ENCODE results near the gene R3HCC1L.

The R3HCC1L gene

DNA sequence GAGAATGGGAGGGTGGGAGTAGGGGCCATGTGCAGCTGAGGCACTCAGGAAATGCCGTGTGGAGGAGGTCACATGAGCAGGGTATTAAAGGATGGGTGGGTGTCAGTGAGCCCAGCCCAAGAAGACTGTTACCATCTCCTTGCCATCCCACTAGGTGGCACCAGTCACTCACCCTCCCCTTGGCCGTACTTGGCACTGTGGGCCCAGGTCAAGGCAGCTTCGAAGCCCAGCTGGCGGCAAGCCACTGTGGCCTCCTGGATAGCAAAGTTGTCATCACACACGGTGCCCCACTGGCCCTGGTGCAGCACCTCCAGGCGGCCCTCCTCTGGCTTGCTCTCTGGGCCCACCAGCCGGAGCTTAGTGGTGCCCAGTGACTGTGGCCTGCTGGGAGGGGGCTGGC lies 128.1 kb downstream of the R3HCC1L start:
- no peak for DNase-seq

DNA sequence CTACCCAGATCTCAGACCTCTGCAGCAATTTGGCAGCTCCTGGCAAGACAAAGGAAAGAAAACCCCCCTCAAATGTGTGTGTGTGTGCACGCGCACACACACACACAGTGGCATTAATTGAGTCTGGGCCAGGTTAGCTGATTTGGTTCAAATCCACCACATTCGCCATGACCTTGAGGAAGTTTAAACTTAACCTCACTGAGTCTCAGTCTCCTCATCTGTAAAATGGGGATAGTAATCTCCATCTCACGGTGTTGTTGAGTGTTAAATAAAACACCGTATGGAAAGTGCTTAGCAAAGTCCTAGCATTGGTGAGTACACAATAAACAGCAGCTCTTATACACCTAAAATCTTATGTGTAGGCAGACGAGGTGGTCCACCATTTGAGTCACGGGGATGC lies 128.6 kb downstream of the R3HCC1L start:
- no peak for DNase-seq

DNA sequence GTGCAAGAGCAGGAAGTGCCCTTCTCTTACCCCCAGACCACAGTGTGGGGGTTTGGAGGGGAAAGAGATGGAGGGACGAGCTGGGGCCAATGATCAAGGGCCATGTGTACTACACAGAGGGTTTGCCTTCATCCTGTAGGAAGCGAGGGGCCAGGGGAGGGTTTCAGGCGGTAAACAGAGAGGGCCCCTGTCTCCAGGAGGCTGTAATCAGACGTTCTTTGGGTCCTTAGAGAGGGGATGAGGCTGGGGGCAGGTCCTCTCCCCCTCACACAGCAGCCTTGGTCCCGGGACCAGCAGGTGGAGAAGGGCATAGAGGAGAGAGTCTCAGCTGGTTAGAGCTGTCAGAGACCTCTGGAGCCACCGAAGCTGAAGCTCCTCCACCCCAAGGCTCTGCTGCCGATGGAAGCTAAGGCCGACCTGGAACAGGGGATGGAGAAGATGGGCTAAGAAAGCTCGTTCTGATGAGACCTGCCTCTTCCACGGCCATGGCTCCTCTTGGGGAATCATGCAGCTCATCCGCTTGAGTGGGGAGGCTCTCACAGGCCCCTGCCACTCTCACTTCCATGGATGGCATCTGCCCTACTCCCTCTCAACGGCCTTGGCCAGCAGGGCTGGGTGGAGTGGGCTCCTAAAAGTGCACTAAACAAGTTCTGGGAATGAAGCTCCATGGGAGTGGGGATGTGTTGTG lies 130.1 kb downstream of the R3HCC1L start:
- no peak for DNase-seq

DNA sequence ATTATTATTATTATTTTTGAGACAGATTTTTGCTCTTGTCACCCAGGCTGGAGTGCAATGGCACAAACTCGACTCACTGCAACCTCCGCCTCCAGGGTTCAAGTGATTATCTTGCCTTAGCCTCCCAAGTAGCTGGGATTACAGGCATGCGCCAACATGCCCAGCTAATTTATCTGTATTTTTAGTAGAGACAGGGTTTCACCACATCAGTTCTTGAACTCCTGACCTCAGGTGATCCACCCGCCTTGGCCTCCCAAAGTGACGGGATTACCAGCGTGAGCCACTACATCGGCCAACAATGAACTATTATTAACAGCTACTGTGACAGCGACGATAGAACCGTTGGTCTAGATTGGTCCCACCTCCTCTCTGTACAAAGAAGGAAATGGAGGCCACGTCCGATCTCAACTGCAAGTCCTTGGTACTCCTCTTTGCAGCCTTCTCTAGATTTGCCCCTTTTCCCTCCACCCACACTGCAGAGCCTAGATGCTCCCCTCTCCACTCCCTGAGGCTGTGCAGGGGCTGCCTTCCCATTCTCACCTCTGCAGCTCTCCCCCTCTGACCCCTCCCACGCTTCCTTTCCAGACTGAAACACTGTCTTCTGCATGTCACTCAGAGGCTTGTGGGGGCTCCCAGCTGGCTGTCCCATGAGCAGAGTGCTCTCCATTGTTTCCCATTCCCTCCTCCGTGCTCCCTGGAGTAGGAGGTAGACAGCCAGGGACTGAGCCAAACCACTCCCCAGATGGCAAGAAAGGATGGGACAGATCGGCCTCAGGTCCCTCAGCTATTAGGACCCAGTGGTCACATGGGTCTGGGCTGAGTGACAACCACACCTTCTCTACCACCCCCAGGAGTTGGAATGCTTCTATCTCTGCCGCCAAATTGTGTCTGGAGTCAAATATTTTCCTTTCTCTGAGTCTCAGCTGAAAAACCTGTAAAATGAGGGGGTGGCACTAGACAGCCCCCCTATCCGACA lies 131.2 kb downstream of the R3HCC1L start:
- no peak for DNase-seq

DNA sequence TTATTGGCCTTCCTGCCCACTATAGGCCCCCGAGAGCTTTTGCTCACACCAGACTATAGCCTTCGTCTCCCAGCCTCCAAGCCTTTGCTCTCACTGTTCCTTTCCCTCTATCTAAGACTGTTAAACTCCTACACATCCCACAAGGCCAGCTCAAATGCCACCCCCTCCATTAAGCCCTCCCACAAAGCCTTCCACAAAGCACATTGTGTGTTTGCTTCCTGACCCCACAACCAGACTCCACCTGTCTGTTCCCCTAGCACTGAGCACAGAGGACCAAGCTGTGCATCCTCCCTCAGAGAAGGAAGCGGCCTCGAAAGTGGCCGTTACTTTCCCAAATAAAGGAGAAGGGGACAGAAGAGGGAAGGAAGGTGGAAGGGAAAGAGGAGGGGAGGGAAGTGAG lies 132.2 kb downstream of the R3HCC1L start:
- no peak for DNase-seq

DNA sequence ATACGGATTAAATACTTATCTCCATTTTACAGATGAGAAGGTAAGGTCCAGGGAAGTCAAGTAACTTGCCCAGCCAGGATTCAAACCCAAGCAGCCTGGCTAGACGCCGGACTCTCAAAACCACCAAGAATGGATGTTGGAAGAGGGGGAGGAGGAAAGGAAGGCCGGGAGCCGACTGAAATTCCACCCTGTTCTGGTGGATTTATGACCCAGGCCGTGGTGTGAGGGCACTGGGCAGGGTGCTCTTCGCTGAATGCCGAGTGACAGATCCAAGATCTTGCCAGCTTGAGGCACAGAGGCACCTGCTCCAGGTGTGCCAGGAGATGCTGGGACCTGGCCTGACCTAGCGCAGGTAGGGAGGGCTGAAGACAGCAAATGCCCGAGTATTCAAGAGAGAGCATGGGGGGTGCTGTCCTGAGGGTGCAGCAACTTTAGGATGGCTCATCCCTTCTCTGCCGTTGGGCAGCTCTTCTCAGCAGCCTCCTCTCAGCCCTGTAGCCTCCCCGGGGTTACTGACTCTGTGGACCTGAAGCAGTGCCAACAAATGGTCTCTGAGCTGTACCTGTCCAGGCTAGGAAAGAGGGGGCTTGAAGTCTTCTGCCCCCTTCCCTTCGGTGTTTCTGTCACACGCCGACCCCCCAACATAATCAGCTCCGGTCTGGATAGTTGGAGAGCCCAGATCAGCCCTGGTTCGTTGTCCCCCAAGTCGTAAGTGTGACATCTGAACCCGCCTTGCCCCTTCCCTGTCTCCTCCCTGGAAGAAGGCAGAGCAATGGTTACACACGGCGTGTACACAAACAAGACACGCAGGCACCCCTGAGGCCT lies 132.8 kb downstream of the R3HCC1L start:
- no peak for DNase-seq

DNA sequence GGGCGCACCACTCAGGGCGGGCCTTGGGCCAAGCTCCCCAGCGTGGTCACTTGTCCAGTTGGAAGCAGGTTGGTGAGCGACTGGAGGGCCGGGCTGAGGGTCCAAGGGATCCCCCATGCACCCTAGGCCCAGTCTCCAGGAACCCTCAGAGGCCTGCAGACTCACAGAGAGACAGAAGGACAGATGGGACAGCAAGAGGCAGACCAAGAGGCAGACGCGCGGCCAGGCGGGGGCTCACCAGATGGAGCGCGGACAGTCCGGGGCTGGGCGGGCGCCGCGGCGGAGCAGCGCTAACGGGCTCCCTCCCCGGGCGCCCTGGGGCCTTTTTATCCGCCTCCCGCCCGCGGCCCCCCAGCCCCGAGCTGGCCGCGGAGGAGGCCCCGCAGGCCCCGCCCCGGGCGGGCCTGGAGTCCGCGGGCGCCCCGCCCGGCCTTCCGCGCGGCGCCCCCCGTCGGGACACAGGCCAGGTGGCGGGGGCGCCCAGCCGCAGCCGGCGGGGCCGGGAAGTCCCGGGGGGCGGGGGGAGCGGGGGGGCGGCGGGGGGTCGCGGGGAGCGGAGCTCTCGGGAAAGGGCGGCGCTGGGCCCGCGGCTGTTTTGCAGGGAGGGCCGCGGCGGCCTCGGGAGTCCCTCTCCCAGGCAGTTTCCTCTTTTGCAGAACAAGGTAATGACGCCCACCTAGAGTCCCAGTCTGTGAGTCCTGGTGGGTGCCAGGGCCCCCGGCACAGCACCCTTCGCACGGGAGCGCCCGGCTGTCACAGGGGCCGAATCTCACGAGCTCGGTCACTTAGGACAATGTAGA lies 133.6 kb downstream of the R3HCC1L start, which contains the start of gene LOXL4:
Gene LOXL4, minus strand, starts transcription at position 301 of the 800 bp plus-strand sequence. CDS start 5,175 bp downstream, outside the sequence.
- DNase-seq, result no peak

DNA sequence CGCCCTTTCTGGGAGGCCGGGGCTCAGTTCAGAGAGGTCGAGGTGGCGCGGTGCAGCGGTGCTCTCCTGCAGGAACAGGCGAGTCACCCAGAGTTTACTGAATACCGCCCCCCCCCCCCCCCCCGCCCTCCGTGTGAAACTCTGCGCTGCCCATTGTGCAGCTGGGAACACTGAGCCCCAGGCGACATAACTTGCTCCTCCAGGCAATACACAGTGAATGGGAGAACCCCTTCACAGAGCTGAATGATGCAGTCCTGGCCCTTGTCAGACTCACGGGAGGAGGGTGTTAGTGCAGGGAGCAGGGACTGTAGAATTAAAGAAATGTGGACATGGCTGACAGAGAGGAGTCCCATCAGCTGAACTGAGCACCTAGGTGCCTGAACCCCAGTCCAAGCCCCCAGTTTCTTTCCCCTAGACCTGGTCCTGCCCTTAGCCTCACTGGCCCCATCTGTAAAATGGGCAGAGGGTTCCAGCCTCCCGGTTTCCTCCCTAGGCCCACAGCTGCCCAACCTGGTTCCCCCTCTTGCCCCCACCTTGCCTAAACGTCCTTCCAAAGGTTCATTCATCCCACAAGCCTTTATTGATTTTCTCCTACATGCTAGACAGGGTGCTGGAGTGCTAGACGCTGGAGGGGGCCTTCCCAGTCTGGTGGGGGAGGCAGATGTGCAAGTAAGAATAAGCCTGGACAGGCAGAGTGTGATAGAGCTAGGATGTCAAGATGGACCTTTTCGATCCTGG lies 134.4 kb downstream of the R3HCC1L start:
- DNase-seq, result no peak

DNA sequence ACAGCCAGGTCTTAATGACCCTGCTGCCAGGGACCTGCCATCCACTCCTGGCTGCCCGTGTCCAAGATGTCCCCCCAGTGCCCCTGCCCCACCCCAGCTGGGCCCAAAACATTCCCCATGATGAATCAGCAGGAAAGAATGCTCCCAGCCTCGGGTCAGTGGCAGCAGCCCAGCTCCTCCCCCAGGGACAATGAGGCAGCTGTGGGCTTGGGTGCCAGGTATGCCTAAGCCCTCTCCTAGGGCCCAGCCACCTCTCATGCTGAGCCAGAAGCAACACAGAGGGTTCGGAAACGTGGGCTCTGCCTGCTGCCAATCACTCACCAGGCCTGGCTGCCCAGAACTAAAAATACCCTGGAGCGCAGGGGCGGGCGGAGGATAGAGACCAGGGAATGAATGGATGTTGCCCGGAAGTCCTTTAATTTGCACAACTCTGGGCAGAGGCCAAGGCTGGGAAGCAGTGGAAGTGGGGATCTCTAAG lies 135.0 kb downstream of the R3HCC1L start:
- DNase-seq, result no peak

DNA sequence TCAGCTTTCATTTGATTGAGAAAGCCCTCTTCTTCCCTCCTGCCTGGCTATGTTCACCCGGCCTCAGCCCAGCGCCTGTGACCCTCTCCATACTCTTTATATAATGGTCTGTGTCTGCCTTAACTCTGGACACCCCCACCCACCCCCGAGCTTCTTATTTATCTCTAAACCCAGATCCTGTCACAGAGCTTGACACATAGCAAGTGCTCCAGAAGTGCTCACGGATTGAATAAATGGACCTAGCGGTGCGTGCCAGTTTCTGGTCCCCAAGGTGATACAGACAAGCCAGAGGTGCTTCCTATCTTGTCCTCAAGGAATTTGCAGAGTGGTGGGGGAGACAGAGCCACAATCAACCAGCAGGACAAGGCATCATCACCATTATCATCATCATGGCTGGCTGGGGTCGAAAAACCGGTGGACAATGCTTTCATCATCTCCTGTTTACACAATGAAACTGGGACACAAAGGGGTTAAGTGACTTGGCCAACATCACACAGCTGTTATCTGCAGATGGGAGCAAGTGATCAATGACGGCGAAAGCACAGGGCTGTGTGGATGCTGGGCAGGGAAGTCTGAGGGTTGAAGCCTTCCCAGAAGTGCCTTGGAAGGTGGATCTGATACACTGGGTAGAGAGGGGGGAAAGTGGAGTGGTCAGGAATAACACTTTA lies 135.8 kb downstream of the R3HCC1L start:
- DNase-seq, result no peak

DNA sequence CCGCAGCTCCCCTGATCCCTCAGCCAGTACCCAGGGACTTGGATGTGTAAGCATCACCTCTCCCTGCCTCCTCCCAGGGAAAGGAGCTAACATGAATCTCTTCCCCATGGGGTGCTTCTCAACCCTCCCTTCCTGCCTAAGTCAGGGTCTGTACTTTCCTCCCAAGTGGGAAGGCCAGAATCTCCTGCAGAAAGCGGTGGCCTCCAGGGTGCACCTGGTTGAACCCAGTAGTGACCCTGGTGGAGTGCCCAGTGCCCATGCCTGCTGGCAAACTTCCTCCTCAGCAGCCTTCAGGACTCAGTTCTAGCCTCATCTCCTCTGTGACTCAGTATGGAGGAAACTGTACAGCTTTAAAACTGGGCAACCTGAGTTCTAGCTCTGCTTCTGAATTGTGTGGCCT lies 136.3 kb downstream of the R3HCC1L start:
- DNase-seq, result no peak

DNA sequence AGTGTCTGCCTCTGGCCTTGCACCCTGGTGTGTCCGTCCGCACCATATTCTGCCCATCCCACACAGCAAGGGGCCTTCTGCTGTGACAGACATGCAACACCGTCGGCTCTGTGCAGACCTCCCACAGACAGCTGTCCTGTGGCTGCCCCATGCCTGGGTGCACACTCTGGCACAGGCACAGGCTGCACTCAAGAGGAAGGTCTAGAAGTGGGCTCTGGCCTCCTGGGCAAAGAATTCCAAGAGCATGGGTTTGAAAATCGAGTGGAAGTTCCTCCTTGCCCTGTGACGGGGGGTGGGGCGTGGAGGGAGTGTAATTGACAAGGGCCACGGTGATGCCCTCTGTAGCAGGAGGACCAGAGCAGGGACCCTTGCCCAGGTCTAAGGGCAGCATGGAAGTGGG lies 137.8 kb downstream of the R3HCC1L start:
- no peak for DNase-seq

DNA sequence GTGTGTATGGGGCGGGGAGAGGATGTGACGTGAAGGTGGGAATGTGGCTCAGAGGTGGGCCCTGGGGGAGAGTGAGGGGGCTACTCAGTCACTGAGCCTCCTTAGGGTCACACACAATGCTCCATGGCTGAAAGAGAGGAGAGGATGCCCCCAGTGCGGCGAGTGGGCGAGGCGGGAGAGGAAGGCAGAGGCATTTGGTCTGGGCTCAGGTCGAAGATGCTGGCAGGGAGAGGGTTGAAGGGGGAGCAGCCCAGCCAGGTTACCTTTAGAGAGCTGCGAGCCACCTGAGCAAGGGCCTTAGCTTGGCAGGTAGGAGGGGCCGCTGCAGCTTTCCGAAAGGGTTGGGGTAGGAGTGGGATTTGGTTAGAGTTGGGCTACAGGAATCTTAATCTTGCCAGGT lies 138.2 kb downstream of the R3HCC1L start:
- DNase-seq, result no peak

DNA sequence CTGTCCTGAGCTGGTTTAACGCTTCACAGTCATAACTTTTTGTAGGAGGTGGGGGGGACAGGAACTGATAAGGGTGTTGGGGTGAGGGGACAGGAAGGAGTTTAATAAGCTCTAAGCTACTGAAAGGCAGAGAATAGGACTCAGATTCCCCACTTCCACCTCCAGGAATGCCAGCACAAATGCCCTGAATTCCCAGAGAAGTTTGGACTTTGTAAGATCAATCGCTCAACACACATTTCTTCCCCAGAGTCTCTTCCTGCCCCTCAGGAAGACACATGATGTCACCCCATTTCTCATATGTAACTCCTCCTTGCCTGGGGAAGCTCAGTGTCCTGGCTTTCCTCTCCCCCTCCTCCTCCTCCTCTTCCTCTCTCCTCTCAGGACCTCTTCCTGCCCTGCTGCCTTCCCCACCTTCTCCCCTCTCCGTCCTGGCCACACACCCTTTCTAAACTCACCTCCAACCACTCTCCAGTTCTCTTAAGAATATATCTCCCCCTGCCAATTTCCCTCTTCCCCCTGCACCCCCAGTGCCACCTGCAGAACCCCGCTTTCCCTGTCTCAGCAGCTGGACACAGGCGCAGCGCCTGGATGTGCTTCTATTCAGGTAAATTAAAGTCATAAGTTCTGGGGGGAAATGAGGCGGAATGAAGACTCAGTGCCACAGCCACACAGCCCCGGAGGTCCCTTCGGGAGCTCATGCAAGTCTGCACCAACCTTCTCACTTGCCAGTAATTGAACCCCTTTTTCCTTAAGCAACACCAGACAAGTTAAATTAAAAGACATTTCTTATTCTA lies 138.8 kb downstream of the R3HCC1L start:
- no peak for DNase-seq

DNA sequence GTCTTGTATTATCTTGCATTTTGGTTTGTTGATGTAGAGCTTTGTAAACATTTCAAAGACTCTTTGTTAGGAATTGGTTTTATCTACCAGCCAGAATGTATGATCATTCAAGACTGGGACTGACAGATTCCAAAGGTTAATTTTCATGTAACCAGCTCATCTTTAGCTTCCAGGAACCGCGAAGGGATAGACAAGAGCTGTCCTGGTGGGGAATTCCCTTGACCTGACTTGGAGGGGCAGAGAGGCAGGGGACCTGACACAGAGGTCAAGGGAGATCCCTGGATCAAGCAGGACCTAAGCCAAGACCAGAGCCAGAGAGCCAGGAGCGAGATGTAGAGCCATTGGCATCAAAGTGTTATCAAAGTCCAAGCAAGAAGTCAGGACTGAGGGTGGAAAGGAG lies 140.1 kb downstream of the R3HCC1L start:
- DNase-seq, result no peak

DNA sequence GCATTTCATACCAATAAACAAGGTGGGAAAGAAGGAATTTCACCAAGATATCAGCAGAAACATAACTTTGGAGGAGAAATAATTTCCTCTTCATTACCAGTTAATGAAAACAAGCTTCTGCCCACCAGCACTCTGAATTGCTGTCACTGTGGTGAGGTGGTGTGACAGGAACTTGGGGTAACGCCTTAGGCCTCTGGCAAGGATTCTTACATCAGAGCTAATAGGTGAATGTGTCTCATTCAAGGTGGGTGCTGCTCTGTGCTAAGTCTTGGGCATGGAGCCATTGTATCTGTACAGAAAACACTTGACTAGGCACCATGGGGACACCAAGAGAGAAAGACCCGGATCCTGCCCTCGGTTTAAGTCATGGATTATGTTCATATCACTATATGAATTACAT lies 141.9 kb downstream of the R3HCC1L start:
- DNase-seq, result no peak

DNA sequence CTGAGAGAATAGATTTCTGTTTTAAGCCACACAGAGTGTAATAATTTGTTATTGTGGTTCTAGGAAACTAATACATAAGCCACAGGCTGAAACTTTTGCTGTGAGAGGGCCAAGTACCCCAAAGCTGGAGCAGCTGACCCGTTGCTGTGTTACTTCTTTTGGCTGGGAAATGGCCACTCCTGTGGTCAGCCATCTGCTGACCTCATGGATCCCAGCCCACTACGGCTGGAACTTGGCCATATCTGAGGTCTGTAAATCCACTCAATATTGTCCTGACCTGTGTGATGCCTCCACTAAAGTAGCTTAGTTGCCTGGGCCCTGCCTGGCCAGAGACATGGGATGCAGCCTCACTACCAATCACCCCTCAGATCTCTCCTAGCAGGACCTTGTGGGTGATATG lies 151.0 kb downstream of the R3HCC1L start:
- DNase-seq, result no peak

DNA sequence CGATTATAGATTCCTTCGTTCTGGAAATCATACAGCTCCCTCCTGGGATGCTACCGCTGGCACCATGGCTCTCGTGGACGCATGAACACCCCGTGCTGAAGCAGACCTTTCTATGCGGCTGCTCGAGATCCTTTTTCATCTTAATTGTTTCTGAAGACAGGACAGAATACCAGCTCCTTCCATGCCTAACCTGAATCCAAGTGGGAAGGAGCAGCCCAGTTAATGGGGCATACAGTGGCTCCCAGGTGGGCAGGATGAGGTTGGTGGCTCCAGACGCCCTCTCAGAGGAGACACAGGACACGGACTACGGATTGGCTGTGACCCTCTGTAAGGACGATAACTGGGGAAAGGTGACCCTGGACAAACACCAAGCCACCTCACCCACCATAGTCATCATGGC lies 152.0 kb downstream of the R3HCC1L start:
- DNase-seq, result no peak

DNA sequence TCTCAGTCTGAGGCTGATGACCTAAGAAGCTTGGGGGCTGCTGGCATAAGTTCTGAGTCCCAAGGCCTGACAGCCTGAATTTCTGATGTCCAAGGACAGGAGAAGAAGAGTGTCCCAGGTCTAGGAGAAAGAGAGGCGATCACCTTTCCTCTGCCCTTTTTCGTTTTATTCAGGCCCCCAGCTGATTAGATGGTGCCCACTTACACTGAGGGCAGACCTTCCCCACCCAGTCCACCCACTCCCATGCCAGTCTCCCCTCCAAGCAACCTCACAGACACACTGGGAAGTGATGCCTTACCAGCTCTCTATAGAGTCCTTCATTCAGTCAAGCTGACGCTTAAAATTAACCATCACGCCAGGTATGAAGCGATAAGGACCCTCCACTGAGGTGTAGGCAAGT lies 152.9 kb downstream of the R3HCC1L start:
- no peak for DNase-seq

DNA sequence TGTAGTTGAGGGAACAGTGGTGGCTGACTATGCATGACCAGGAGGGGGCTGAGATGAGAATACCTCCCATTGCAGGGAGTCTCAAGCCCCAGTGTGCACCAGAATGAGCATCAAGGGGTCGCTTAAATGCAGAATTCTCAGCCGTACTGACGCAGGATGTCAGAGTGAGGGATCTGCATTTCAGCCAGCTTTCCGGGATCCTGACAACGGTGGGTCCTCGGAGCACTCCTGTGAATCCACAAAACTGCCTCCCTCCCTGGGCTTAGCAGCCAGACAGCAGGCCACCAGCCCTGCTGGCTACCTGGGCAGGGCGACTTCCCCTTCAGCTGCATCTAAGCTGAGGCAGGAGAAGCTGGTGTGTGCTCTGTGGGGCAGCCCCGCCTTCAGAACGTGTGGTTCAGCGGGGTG lies 155.3 kb downstream of the R3HCC1L start:
- no peak for DNase-seq
